ENCODE data around the gene CAPN14.
"Not testable (repeated sequence)": the region's sequence is repeated elsewhere in the genome, so short reads cannot be mapped to it uniquely, and the experiment has no call there.

CAPN14 gene

GRCh38 chr2:31202833-31203232, 14.5 kb downstream of the CAPN14 start:
- no peaks in the 10 kb centered on the region for H3K36me3 Mint-ChIP-seq (ENCODE audit: low read depth)
- no peaks in the 10 kb centered on the region for H3K27me3 Mint-ChIP-seq
- ATAC-seq (no peak), DNase-seq (no peak)
- no peaks in the 10 kb centered on the region for H3K4me1 Mint-ChIP-seq
- no peak overlapping the region for H3K4me3 Mint-ChIP-seq
- H3K27ac Mint-ChIP-seq, result no peak overlapping the region
- no peaks in the 10 kb centered on the region for H3K9me3 Mint-ChIP-seq

GRCh38 chr2:31202041-31202440, 15.3 kb downstream of the CAPN14 start:
- no peaks in the 10 kb centered on the region for H3K4me1 Mint-ChIP-seq
- no peaks in the 10 kb centered on the region for H3K36me3 Mint-ChIP-seq (ENCODE audit: low read depth)
- no peak overlapping the region for H3K27ac Mint-ChIP-seq
- H3K9me3 Mint-ChIP-seq, result no peaks in the 10 kb centered on the region
- no peak overlapping the region for H3K4me3 Mint-ChIP-seq
- ATAC-seq (no peak), DNase-seq (no peak)
- H3K27me3 Mint-ChIP-seq, result no peaks in the 10 kb centered on the region

GRCh38 chr2:31200972-31201371, 16.3 kb downstream of the CAPN14 start:
- H3K27ac Mint-ChIP-seq, result no peak overlapping the region
- no peaks in the 10 kb centered on the region for H3K9me3 Mint-ChIP-seq
- DNase-seq, result no peak
- no peaks in the 10 kb centered on the region for H3K27me3 Mint-ChIP-seq
- no peaks in the 10 kb centered on the region for H3K36me3 Mint-ChIP-seq (ENCODE audit: low read depth)
- H3K4me3 Mint-ChIP-seq, result no peak overlapping the region
- ATAC-seq, result no peak
- H3K4me1 Mint-ChIP-seq, result no peaks in the 10 kb centered on the region

DNA sequence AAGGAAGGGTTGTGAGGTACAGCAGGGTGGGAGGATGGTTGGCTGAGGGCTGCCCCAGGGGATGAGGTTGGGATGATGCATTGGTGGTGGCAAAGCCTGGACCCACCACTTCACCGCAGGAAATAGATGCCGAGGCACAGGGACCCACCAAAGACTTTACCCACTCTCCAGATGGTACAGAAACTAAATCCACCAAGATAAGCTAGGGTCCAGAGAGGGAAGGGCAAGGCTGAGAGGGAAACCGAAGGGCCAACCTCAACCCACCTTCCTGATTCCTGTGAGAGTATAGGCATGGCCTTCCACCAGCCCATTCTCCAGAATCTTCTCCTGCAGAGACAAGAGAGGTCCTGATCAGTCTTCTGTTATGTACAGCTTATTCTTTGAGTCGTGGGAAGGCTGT, 18.1 kb downstream of the CAPN14 start:
- Mint-ChIP-seq H3K27me3 (no peaks in the 10 kb centered on the region), H3K4me1 (no peaks in the 10 kb centered on the region), H3K27ac (no peak overlapping the region), H3K4me3 (no peak overlapping the region), H3K9me3 (no peaks in the 10 kb centered on the region), H3K36me3 (ENCODE audit: low read depth) (no peaks in the 10 kb centered on the region)
- ATAC-seq, result no peak
- DNase-seq, result no peak

DNA sequence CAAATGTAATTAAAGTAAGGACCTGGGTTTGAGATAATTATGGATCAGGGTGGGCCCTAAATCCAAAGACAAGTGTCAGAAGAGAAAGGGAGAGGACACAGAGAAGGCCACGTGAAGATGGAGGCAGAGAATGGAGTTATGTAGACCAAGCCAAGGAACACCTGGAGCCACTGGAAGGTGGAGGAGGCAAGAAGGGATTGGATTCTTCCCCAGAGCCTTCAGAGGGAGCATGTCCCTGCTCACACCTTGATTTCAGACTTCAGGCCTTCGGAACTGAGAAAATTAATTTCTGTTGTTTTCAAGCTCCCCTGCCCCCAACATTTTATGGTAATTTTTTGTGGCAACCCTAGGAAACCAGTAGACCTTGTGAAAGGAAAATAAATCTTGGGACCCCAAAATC, 19.6 kb downstream of the CAPN14 start:
- H3K36me3 Mint-ChIP-seq (ENCODE audit: low read depth), result no peaks in the 10 kb centered on the region
- H3K27me3 Mint-ChIP-seq, result no peaks in the 10 kb centered on the region
- no peak overlapping the region for H3K27ac Mint-ChIP-seq
- ATAC-seq (no peak), DNase-seq (no peak)
- H3K9me3 Mint-ChIP-seq, result no peaks in the 10 kb centered on the region
- no peak overlapping the region for H3K4me3 Mint-ChIP-seq
- H3K4me1 Mint-ChIP-seq, result no peaks in the 10 kb centered on the region

GRCh38 chr2:31197166-31197565, 20.1 kb downstream of the CAPN14 start:
- H3K4me1 Mint-ChIP-seq, result no peaks in the 10 kb centered on the region
- DNase-seq (no peak), ATAC-seq (no peak)
- no peaks in the 10 kb centered on the region for H3K27me3 Mint-ChIP-seq
- no peaks in the 10 kb centered on the region for H3K9me3 Mint-ChIP-seq
- no peak overlapping the region for H3K4me3 Mint-ChIP-seq
- H3K36me3 Mint-ChIP-seq (ENCODE audit: low read depth), result no peaks in the 10 kb centered on the region
- no peak overlapping the region for H3K27ac Mint-ChIP-seq

GRCh38 chr2:31196622-31197021, 20.7 kb downstream of the CAPN14 start:
- Mint-ChIP-seq H3K36me3 (ENCODE audit: low read depth) (no peaks in the 10 kb centered on the region), H3K4me1 (no peaks in the 10 kb centered on the region), H3K27me3 (no peaks in the 10 kb centered on the region), H3K9me3 (no peaks in the 10 kb centered on the region), H3K4me3 (no peak overlapping the region), H3K27ac (no peak overlapping the region)
- no peak for DNase-seq
- no peak for ATAC-seq

GRCh38 chr2:31193806-31194205, 23.5 kb downstream of the CAPN14 start:
- ATAC-seq (no peak), DNase-seq (no peak)
- no peaks in the 10 kb centered on the region for H3K9me3 Mint-ChIP-seq
- H3K4me3 Mint-ChIP-seq, result no peak overlapping the region
- H3K27ac Mint-ChIP-seq, result no peak overlapping the region
- H3K27me3 Mint-ChIP-seq, result no peaks in the 10 kb centered on the region
- no peaks in the 10 kb centered on the region for H3K36me3 Mint-ChIP-seq (ENCODE audit: low read depth)
- no peaks in the 10 kb centered on the region for H3K4me1 Mint-ChIP-seq

DNA sequence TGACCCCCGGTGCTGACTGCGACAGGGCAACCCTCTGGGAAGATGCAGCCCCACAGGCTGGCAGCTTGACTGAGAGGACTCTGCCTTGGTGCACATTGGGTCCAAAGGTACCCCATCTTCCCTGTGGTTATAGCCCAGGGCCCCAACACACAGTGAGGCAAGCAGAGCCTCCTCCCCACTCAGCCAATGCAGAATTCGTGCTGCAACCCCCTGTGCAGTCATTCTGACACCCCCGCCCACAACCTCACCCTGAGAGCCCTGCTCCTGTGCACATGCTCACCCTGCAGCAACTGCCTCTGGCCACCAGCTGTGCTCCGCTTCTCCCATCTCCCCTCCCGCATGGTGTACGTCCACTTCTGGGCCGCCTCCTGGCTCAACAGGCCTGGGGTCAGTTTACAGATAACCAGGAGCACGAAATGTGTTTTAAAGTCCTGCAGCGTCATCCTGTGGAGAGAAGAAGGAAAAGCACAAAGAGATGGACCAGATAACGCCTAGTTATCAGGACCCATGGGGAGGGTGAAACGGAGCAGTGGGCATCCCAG, 24.4 kb downstream of the CAPN14 start:
- ATAC-seq (no peak), DNase-seq (no peak)
- Mint-ChIP-seq H3K27me3 (no peaks in the 10 kb centered on the region), H3K4me3 (no peak overlapping the region), H3K36me3 (ENCODE audit: low read depth) (no peaks in the 10 kb centered on the region), H3K9me3 (no peaks in the 10 kb centered on the region), H3K27ac (no peak overlapping the region), H3K4me1 (no peaks in the 10 kb centered on the region)

DNA sequence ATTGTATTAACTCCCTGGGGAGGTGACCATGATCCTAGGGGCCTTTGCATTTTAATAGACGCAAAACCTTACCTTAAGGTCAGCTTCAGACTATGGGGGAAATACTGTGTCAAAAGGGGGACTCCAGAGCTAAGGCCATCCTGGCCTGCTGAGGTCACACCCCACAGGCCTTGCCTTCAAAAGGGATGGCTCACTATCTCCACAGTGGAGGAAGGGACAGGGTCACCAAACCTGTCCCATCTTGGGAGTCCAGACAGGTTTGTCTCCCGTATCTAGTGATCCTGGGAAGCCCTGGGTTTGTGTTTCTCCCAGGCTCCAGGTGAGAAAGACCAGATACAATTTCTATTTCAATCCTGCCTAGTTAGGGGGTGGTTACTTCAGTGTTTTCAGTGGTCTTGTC, 24.9 kb downstream of the CAPN14 start:
- Mint-ChIP-seq H3K27me3 (no peaks in the 10 kb centered on the region), H3K27ac (no peak overlapping the region), H3K4me1 (no peaks in the 10 kb centered on the region), H3K36me3 (ENCODE audit: low read depth) (no peaks in the 10 kb centered on the region), H3K4me3 (no peak overlapping the region), H3K9me3 (no peaks in the 10 kb centered on the region)
- DNase-seq (no peak), ATAC-seq (no peak)

DNA sequence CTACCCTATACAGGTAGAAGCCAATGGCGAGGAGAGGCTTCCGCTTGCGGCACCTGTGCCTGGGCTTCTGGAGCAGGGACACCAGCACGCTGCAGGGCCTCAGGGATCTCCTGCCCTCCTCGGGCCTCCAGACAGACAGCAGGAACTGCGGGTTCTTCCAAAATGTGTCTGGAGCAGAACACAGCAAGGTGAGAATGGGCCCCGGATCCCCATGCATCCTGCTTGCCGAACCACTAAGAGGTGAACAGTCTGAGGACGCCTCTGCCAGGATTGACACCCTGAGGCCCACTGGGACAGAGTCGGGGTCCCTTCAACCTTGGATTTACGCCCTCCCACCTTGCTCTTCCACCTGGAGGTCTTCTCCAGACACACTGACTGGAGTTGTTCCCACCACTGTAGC, 25.4 kb downstream of the CAPN14 start:
- Mint-ChIP-seq H3K27me3 (no peaks in the 10 kb centered on the region), H3K36me3 (ENCODE audit: low read depth) (no peaks in the 10 kb centered on the region), H3K9me3 (no peaks in the 10 kb centered on the region), H3K4me3 (no peak overlapping the region), H3K4me1 (no peaks in the 10 kb centered on the region), H3K27ac (no peak overlapping the region)
- DNase-seq, result no peak
- ATAC-seq, result no peak

DNA sequence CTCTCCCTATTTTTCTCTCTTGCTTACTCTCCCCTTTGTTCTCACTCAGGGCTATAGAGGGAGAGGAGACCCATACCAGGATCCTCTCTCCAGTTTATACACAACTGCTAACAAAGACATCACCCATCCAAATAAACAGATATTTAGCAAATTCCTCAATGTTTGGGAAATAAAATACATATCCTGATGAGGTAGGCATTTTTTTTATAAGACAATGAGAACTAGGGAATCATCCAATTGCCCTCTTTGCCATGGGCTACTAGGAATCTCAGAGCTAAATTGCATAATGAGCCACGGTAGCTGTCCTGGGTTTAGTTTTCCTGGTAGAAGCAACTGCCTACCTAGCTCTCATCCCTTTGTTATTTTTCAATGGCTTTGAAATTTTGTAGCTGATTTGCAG, 27.1 kb downstream of the CAPN14 start:
- DNase-seq (no peak), ATAC-seq (no peak)
- no peak overlapping the region for H3K27ac Mint-ChIP-seq
- no peak overlapping the region for H3K4me3 Mint-ChIP-seq
- no peaks in the 10 kb centered on the region for H3K27me3 Mint-ChIP-seq
- H3K4me1 Mint-ChIP-seq, result no peaks in the 10 kb centered on the region
- H3K9me3 Mint-ChIP-seq, result no peaks in the 10 kb centered on the region
- no peaks in the 10 kb centered on the region for H3K36me3 Mint-ChIP-seq (ENCODE audit: low read depth)

GRCh38 chr2:31189141-31189540, 28.2 kb downstream of the CAPN14 start:
- Mint-ChIP-seq H3K27me3 (no peaks in the 10 kb centered on the region), H3K27ac (no peak overlapping the region), H3K4me3 (no peak overlapping the region), H3K4me1 (no peaks in the 10 kb centered on the region), H3K9me3 (no peaks in the 10 kb centered on the region), H3K36me3 (ENCODE audit: low read depth) (peaks cover 3% of the 10 kb centered on the region)
- DNase-seq, result no peak
- no peak for ATAC-seq

GRCh38 chr2:31188131-31188530, 29.2 kb downstream of the CAPN14 start:
- Mint-ChIP-seq H3K4me3 (no peak overlapping the region), H3K4me1 (no peaks in the 10 kb centered on the region), H3K27ac (no peak overlapping the region), H3K27me3 (no peaks in the 10 kb centered on the region), H3K9me3 (no peaks in the 10 kb centered on the region), H3K36me3 (ENCODE audit: low read depth) (peaks cover 4% of the 10 kb centered on the region)
- no peak for ATAC-seq
- DNase-seq, result no peak

GRCh38 chr2:31187166-31187565, 30.1 kb downstream of the CAPN14 start:
- ATAC-seq, result no peak
- no peaks in the 10 kb centered on the region for H3K9me3 Mint-ChIP-seq
- H3K4me3 Mint-ChIP-seq, result no peak overlapping the region
- H3K4me1 Mint-ChIP-seq, result no peaks in the 10 kb centered on the region
- DNase-seq, result no peak
- no peak overlapping the region for H3K27ac Mint-ChIP-seq
- H3K27me3 Mint-ChIP-seq, result no peaks in the 10 kb centered on the region
- H3K36me3 Mint-ChIP-seq (ENCODE audit: low read depth), result peaks cover 4% of the 10 kb centered on the region

DNA sequence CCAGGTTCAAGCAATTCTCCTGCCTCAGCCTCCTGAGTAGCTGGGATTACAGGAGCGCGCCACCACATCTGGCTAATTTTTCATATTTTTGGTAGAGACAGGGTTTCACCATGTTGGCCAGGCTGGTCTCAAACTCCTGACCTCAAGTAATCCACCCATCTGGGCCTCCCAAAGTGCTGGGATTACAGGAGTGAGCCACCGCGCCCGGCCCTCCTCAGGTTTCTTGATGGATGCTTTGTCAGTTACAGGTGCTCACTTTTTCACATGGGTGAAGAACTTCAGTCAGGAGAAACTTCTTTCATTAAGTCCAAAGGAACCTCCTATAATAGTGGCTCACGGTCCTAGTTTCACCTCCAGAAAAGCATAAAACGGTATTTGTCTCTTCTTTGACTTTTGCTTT, 33.3 kb downstream of the CAPN14 start:
- H3K36me3 Mint-ChIP-seq (ENCODE audit: low read depth), result not testable (repeated sequence)

More for the DNA sequence above, 33.3 kb downstream of the CAPN14 start:
- not testable (repeated sequence) for DNase-seq, H3K27me3 Mint-ChIP-seq, H3K9me3 Mint-ChIP-seq, H3K4me1 Mint-ChIP-seq, H3K27ac Mint-ChIP-seq, H3K4me3 Mint-ChIP-seq, ATAC-seq
